Parathyroid adenoma (tissue), 2 donors: Measurements from ENCODE around the gene COA8.

Experiments used
- H2AFZ ChIP-seq: fragments of 300-600 bp; sonication (generic); one replicate; pipeline ENCODE4 v1.7.0; 2017; ENCODE audit warnings: antibody characterized with exemption, mild to moderate bottlenecking
- H3K27ac ChIP-seq: fragments of 300-600 bp; sonication (generic); one replicate; pipeline ENCODE4 v1.7.0; 2017
- H3K27me3 ChIP-seq: fragments of 300-600 bp; sonication (generic); one replicate; pipeline ENCODE4 v1.7.0; 2017; ENCODE audit warnings: low read length; ENCODE audit not compliant: control insufficient read depth, insufficient read depth
- H3K36me3 ChIP-seq: fragments of 300-600 bp; sonication (generic); one replicate; pipeline ENCODE4 v1.7.0; 2017; ENCODE audit warnings: low read length; ENCODE audit not compliant: control insufficient read depth, insufficient read depth
- H3K4me1 ChIP-seq: fragments of 300-600 bp; sonication (generic); one replicate; pipeline ENCODE4 v1.7.0; 2017; ENCODE audit warnings: control low read depth
- H3K4me2 ChIP-seq: fragments of 300-600 bp; sonication (generic); one replicate; pipeline ENCODE4 v1.7.0; 2017; ENCODE audit warnings: low read length
- H3K4me3 ChIP-seq: fragments of 300-600 bp; sonication (generic); one replicate; pipeline ENCODE4 v1.7.0; 2017; ENCODE audit warnings: low read depth, low read length
- H3K79me2 ChIP-seq: fragments of 300-600 bp; sonication (generic); one replicate; pipeline ENCODE4 v1.7.0; 2017; ENCODE audit warnings: control low read depth
- H3K9ac ChIP-seq: fragments of 300-600 bp; sonication (generic); one replicate; pipeline ENCODE4 v1.7.0; 2017; ENCODE audit warnings: mild to moderate bottlenecking
- H3K9me3 ChIP-seq: fragments of 300-600 bp; sonication (generic); one replicate; pipeline ENCODE4 v1.7.0; 2017; ENCODE audit warnings: low read length; ENCODE audit not compliant: control insufficient read depth
- CTCF ChIP-seq: fragments of 300-600 bp; sonication (generic); IDR thresholded peaks from one replicate; pipeline ENCODE4 v1.7.0; 2017; ENCODE audit warnings: antibody characterized with exemption, mild to moderate bottlenecking
- donor health status: primary hyperparathyroidism.

The COA8 gene

DNA sequence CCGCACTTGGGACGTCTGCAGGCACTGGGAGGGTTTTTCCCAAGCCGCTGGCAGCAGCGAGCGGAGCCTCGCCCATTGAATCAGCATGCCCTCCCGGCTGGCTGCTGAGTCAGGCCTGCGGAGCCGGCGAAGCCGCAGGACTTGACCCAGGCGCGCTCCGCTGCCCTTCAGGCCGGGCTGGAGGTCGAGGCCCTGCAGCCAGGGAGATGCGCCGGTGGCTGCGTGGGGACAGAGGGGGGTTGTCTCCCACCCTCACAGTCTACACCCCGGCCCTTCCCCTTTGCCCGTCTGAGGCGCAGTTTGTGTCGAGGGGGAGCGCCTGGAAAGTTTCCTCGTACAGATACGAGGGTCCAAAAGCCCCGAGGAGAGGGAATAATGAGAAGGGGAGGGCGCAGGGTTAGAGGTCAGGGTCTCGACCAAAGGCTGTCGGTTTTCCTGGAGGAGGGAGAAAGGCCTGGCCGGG is 65.5 kb downstream of the COA8 start:
- Histone ChIP-seq H3K27ac (peak overlapping the region; percentile 95), H3K4me3 (peak overlapping the region; percentile 78), H3K9me3 (no peaks in the 10 kb centered on the region), H3K36me3 (no peaks in the 10 kb centered on the region), H3K4me2 (peak overlapping the region; percentile 94), H2AFZ (peak overlapping the region; percentile 97), H3K27me3 (no peaks in the 10 kb centered on the region), H3K9ac (peak overlapping the region; percentile 87), H3K79me2 (peaks cover 32% of the 10 kb centered on the region), H3K4me1 (peaks cover 13% of the 10 kb centered on the region)
- TF ChIP-seq CTCF, result no peak

GRCh38 chr14:103628684-103629502 is 66.1 kb downstream of the COA8 start, which contains the start of gene KLC1:
Gene KLC1 (plus strand): TSS chr14:103629211. CDS start chr14:103654565, 25,354 bp downstream.
- H3K4me3 ChIP-seq, result peak within 1 kb of the TSS; percentile 78
- no peak for TF ChIP-seq CTCF
- peak within 1 kb of the TSS; percentile 95 for H3K27ac ChIP-seq
- peak within 1 kb of the TSS; percentile 97 for H2AFZ ChIP-seq
- peaks cover 37% of the 10 kb centered on the region for H3K79me2 ChIP-seq
- peaks cover 13% of the 10 kb centered on the region for H3K4me1 ChIP-seq
- H3K9ac ChIP-seq, result peak within 1 kb of the TSS; percentile 87
- H3K4me2 ChIP-seq, result peak within 1 kb of the TSS; percentile 94
- no peaks in the 10 kb centered on the region for H3K36me3 ChIP-seq
- no peaks in the 10 kb centered on the region for H3K9me3 ChIP-seq
- H3K27me3 ChIP-seq, result no peaks in the 10 kb centered on the region

GRCh38 chr14:103629503-103630121 is 66.9 kb downstream of the COA8 start:
- Histone ChIP-seq H2AFZ (peak overlapping the region; percentile 97), H3K4me2 (peak overlapping the region; percentile 94), H3K9ac (peak overlapping the region; percentile 87), H3K36me3 (no peaks in the 10 kb centered on the region), H3K4me3 (peak overlapping the region; percentile 78), H3K27me3 (no peaks in the 10 kb centered on the region), H3K9me3 (no peaks in the 10 kb centered on the region), H3K27ac (peak overlapping the region; percentile 95), H3K79me2 (peaks cover 42% of the 10 kb centered on the region), H3K4me1 (peaks cover 13% of the 10 kb centered on the region)
- no peak for TF ChIP-seq CTCF

DNA sequence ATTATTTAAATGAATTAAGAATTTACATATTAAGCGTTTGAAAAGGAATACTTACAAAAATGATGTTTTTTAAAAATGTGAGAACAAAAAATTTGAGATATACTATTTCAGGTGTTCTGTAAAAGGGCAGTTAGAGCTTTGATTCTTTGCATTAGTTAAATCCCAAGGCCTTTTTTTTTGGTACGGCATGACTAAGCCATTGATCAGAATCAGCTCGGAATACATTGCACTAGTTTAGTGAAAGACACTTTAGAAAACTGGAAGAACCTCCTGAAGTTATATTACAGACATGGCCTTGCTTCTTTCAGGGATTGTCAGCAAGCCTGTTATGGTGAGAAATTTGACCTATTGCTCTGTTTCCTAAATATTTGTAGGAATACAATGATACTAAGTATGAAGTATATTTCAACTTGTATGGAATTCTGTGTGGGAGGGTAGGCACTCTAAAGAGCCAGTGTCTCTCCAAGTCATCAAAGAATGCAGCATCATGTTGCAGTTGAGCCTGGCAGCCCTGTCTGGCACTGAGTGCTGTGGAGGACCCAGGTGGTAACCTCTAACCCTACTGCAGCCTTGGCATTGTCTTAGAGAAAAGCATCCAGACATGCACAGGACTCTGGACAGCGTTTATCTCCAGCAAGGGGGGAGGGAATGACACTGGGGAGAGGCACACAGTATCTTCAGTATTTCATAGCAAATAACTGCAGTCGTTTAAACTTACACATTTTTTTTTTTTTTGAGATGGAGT is 67.8 kb downstream of the COA8 start:
- no peaks in the 10 kb centered on the region for H3K27me3 ChIP-seq
- no peaks in the 10 kb centered on the region for H3K9me3 ChIP-seq
- peaks cover 13% of the 10 kb centered on the region for H3K4me1 ChIP-seq
- H2AFZ ChIP-seq, result no peak overlapping the region
- TF ChIP-seq CTCF, result no peak
- no peaks in the 10 kb centered on the region for H3K36me3 ChIP-seq
- H3K4me3 ChIP-seq, result peak overlapping the region; percentile 78
- H3K9ac ChIP-seq, result no peak overlapping the region
- H3K27ac ChIP-seq, result peak overlapping the region; percentile 95
- H3K79me2 ChIP-seq, result peaks cover 51% of the 10 kb centered on the region
- peak overlapping the region; percentile 94 for H3K4me2 ChIP-seq
